Trophoblast cell (in vitro differentiated cells and primary cell): ENCODE measurements around the gene FAM98A.

Source experiments
- DNase-seq, 2 donors: peaks; one replicate each; pipeline ENCODE4 v3.0.0-alpha.2; 2016
- H2AFZ ChIP-seq: 2 replicates; pipeline ENCODE4 v1.6.1; 2013; ENCODE audit warnings: low read length, moderate library complexity, mild to moderate bottlenecking; ENCODE audit not compliant: insufficient read depth, poor library complexity
- H2AK5ac ChIP-seq: 2 replicates; pipeline ENCODE4 v1.6.1; 2013; ENCODE audit warnings: mild to moderate bottlenecking, low read length
- H2BK120ac ChIP-seq: 2 replicates; pipeline ENCODE4 v1.6.1; 2013; ENCODE audit warnings: low read length, mild to moderate bottlenecking, moderate library complexity; ENCODE audit not compliant: insufficient read depth, poor library complexity
- H2BK12ac ChIP-seq: 2 replicates; pipeline ENCODE4 v1.6.1; 2013; ENCODE audit warnings: mild to moderate bottlenecking, low read length, moderate library complexity
- H2BK5ac ChIP-seq: 2 replicates; pipeline ENCODE4 v1.6.1; 2013; ENCODE audit warnings: low read length, low read depth, moderate library complexity, mild to moderate bottlenecking; ENCODE audit not compliant: poor library complexity
- H3K14ac ChIP-seq: 2 replicates; pipeline ENCODE4 v1.6.1; 2013; ENCODE audit warnings: mild to moderate bottlenecking, low read length
- H3K18ac ChIP-seq: 2 replicates; pipeline ENCODE4 v1.6.1; 2013; ENCODE audit warnings: mild to moderate bottlenecking, low read length
- H3K23ac ChIP-seq: 2 replicates; pipeline ENCODE4 v1.6.1; 2013; ENCODE audit warnings: low read length
- H3K27ac ChIP-seq: 2 replicates; pipeline ENCODE4 v1.5.1; 2013; ENCODE audit warnings: low read depth, mild to moderate bottlenecking, inconsistent platforms, low read length, moderate library complexity
- H3K27me3 ChIP-seq: 2 replicates; pipeline ENCODE4 v1.6.1; 2013; ENCODE audit warnings: inconsistent platforms, mild to moderate bottlenecking, low read length, moderate library complexity; ENCODE audit not compliant: insufficient read depth
- H3K36me3 ChIP-seq, 2 experiments: 1 replicate in 1 of 2; 2 replicates in 1 of 2; pipeline ENCODE4 v1.6.1; 2013; ENCODE audit warnings: low read length in 2 of 2, mild to moderate bottlenecking in 2 of 2, moderate library complexity in 1 of 2; ENCODE audit not compliant: insufficient read depth in 2 of 2, control insufficient read depth in 1 of 2
- H3K4ac ChIP-seq: 2 replicates; pipeline ENCODE4 v1.6.1; 2013; ENCODE audit warnings: low read depth, mild to moderate bottlenecking, low read length, moderate library complexity
- H3K4me1 ChIP-seq, 2 experiments: 1 replicate in 1 of 2; 2 replicates in 1 of 2; pipeline ENCODE4 v1.6.1; 2013; ENCODE audit warnings: low read length in 2 of 2, mild to moderate bottlenecking in 2 of 2, moderate library complexity in 1 of 2; ENCODE audit not compliant: insufficient read depth in 2 of 2, control insufficient read depth in 1 of 2
- H3K4me2 ChIP-seq: 2 replicates; pipeline ENCODE4 v1.6.1; 2013; ENCODE audit warnings: inconsistent platforms, mild to moderate bottlenecking, low read length, moderate library complexity
- H3K4me3 ChIP-seq: 2 replicates; pipeline ENCODE4 v1.5.1; 2013; ENCODE audit warnings: mild to moderate bottlenecking, low read depth, low read length, inconsistent platforms
- H3K79me1 ChIP-seq: one replicate; pipeline ENCODE4 v1.6.1; 2013; ENCODE audit warnings: low read length
- H3K79me2 ChIP-seq: 2 replicates; pipeline ENCODE4 v1.6.1; 2013; ENCODE audit warnings: low read length, mild to moderate bottlenecking; ENCODE audit not compliant: control insufficient read depth, insufficient read depth, poor library complexity
- H3K9ac ChIP-seq: 2 replicates; pipeline ENCODE4 v1.6.1; 2013; ENCODE audit warnings: mild to moderate bottlenecking, low read length
- H3K9me3 ChIP-seq: 2 replicates; pipeline ENCODE4 v1.6.1; 2013; ENCODE audit warnings: low read depth, mild to moderate bottlenecking, control low read depth, inconsistent platforms, low read length; ENCODE audit not compliant: insufficient read depth
- H4K12ac ChIP-seq: 2 replicates; pipeline ENCODE4 v1.6.1; 2013; ENCODE audit warnings: low read depth, mild to moderate bottlenecking, low read length, moderate library complexity
- H4K8ac ChIP-seq: 2 replicates; pipeline ENCODE4 v1.6.1; 2013; ENCODE audit warnings: low read depth, mild to moderate bottlenecking, low read length, moderate library complexity
- H4K91ac ChIP-seq: one replicate; pipeline ENCODE4 v1.6.1; 2013; ENCODE audit warnings: low read depth, mild to moderate bottlenecking, low read length, moderate library complexity
- WGBS: extraction: QIAGEN DNeasy Blood & Tissue Kit; methylation state at CpG from one replicate; pipeline ENCODE4 v1.1.7; 2013; ENCODE audit warnings: missing lambda C conversion rate; ENCODE audit not compliant: insufficient read length, insufficient coverage; ENCODE audit errors: extremely low coverage; 5-methylcytosine and 5-hydroxymethylcytosine counted together

Gene FAM98A

GRCh38 chr2:33599943-33600192 is 769 bp upstream of the FAM98A start:
- no peak for DNase-seq
- H3K79me2 ChIP-seq = peaks cover 7% of the 10 kb centered on the region
- H3K18ac ChIP-seq = no peak overlapping the region
- H3K9me3 ChIP-seq = no peaks in the 10 kb centered on the region
- H3K79me1 ChIP-seq = peaks cover 7% of the 10 kb centered on the region
- no peak overlapping the region for H4K91ac ChIP-seq
- H3K4me3 ChIP-seq = no peak overlapping the region
- H2BK5ac ChIP-seq = no peak overlapping the region
- no peak overlapping the region for H3K23ac ChIP-seq
- H4K8ac ChIP-seq = no peak overlapping the region
- no peaks in the 10 kb centered on the region for H3K36me3 ChIP-seq
- peak overlapping the region; percentile 75 for H3K4me2 ChIP-seq
- no CpG with 5 or more reads among the region's 3 CpGs for WGBS
- no peak overlapping the region for H3K14ac ChIP-seq
- H2BK12ac ChIP-seq = no peak overlapping the region
- H3K27ac ChIP-seq = no peak overlapping the region
- H3K4me1 ChIP-seq = peaks cover 0 to 3% of the 10 kb centered on the region in 2 experiments
- peak overlapping the region; percentile 68 for H4K12ac ChIP-seq
- H3K4ac ChIP-seq = no peak overlapping the region
- H2AK5ac ChIP-seq = no peak overlapping the region
- H3K27me3 ChIP-seq = no peaks in the 10 kb centered on the region
- no peak overlapping the region for H3K9ac ChIP-seq
- H2AFZ ChIP-seq = peak overlapping the region; percentile 89
- H2BK120ac ChIP-seq = peak overlapping the region; percentile 41

- Histone ChIP-seq H2BK5ac (peak overlapping the region; percentile 24), H2BK12ac (no peak overlapping the region), H3K79me2 (peaks cover 7% of the 10 kb centered on the region), H3K4me3 (peak overlapping the region; percentile 95), H4K12ac (peak overlapping the region; percentile 43), H3K4ac (peak overlapping the region; percentile 71), H3K27ac (peak overlapping the region; percentile 24), H2AFZ (peak overlapping the region; percentile 89), H3K18ac (peak overlapping the region; percentile 87), H3K23ac (no peak overlapping the region), H3K4me2 (peak overlapping the region; percentile 68), H3K4me1 (no peaks in the 10 kb centered on the region), H3K9me3 (no peaks in the 10 kb centered on the region), H3K27me3 (no peaks in the 10 kb centered on the region), H3K9ac (peak overlapping the region; percentile 64), H4K91ac (peak overlapping the region; percentile 62), H2BK120ac (peak overlapping the region; percentile 57), H3K14ac (peak overlapping the region; percentile 62), H3K36me3 (peaks cover 0 to 5% of the 10 kb centered on the region in 2 experiments), H4K8ac (peak overlapping the region; percentile 55), H2AK5ac (no peak overlapping the region), H3K79me1 (peaks cover 7% of the 10 kb centered on the region)
- no CpG with 5 or more reads among the region's 23 CpGs for WGBS
- DNase-seq = peak; percentile 51 to 59
These were observed 431 bp downstream of the FAM98A start for GRCh38 chr2:33598561-33599174.

- no peak overlapping the region for H3K9ac ChIP-seq
- H3K4me2 ChIP-seq = no peak overlapping the region
- H2BK120ac ChIP-seq = no peak overlapping the region
- H3K4ac ChIP-seq = no peak overlapping the region
- H3K27ac ChIP-seq = no peak overlapping the region
- H3K36me3 ChIP-seq = peaks cover 3 to 14% of the 10 kb centered on the region in 2 experiments
- H2BK12ac ChIP-seq = no peak overlapping the region
- H3K4me1 ChIP-seq = no peaks in the 10 kb centered on the region
- no peak overlapping the region for H4K12ac ChIP-seq
- no peak overlapping the region for H3K18ac ChIP-seq
- no peak overlapping the region for H4K91ac ChIP-seq
- no peaks in the 10 kb centered on the region for H3K9me3 ChIP-seq
- no peak overlapping the region for H4K8ac ChIP-seq
- no peak overlapping the region for H2BK5ac ChIP-seq
- peaks cover 7% of the 10 kb centered on the region for H3K79me1 ChIP-seq
- no peak overlapping the region for H3K4me3 ChIP-seq
- peaks cover 7% of the 10 kb centered on the region for H3K79me2 ChIP-seq
- no peak for DNase-seq
- no peak overlapping the region for H2AK5ac ChIP-seq
- no peak overlapping the region for H2AFZ ChIP-seq
- H3K27me3 ChIP-seq = no peaks in the 10 kb centered on the region
- no peak overlapping the region for H3K23ac ChIP-seq
- no peak overlapping the region for H3K14ac ChIP-seq
- WGBS = no CpG with 5 or more reads among the region's 3 CpGs
These were observed 2.1 kb downstream of the FAM98A start for GRCh38 chr2:33597026-33597425.

DNA sequence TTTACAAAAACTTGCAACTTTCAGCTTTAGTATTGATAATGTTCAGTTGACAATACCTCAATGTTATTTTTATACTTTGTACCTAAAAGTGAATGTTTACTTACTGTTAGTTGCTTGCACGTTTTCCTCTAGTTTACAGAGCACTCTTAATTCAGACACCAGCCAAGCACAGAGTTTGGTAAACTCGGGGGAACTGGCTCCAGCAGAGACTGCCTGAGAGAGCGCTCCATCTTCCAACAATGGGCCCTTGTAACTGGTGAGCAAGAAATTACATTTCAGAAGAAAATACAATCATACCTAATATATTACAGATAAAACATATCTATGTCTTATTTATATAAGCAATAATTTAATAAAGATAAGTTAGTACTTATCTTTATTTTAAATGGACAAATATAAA is 3.7 kb downstream of the FAM98A start:
- Histone ChIP-seq H2AK5ac (no peak overlapping the region), H3K9ac (no peak overlapping the region), H3K79me2 (peaks cover 7% of the 10 kb centered on the region), H3K4me2 (no peak overlapping the region), H2BK120ac (no peak overlapping the region), H3K18ac (no peak overlapping the region), H3K27ac (no peak overlapping the region), H2AFZ (no peak overlapping the region), H3K4me3 (no peak overlapping the region), H3K9me3 (no peaks in the 10 kb centered on the region), H3K4me1 (no peaks in the 10 kb centered on the region), H2BK5ac (no peak overlapping the region), H3K23ac (no peak overlapping the region), H4K12ac (no peak overlapping the region), H3K36me3 (peaks cover 5 to 15% of the 10 kb centered on the region in 2 experiments), H3K27me3 (no peaks in the 10 kb centered on the region), H3K14ac (no peak overlapping the region), H2BK12ac (no peak overlapping the region), H4K91ac (no peak overlapping the region), H3K79me1 (peaks cover 7% of the 10 kb centered on the region), H4K8ac (no peak overlapping the region), H3K4ac (no peak overlapping the region)
- no peak for DNase-seq
- WGBS = no CpG with 5 or more reads among the region's 3 CpGs
